Parathyroid adenoma (tissue), 2 donors: ENCODE data around the gene PILRA.

Source experiments
- H2AFZ ChIP-seq: fragments of 300-600 bp; sonication (generic); one replicate; pipeline ENCODE4 v1.7.0; 2017; ENCODE audit warnings: antibody characterized with exemption, mild to moderate bottlenecking
- H3K27ac ChIP-seq: fragments of 300-600 bp; sonication (generic); one replicate; pipeline ENCODE4 v1.7.0; 2017
- H3K27me3 ChIP-seq: fragments of 300-600 bp; sonication (generic); one replicate; pipeline ENCODE4 v1.7.0; 2017; ENCODE audit warnings: low read length; ENCODE audit not compliant: control insufficient read depth, insufficient read depth
- H3K36me3 ChIP-seq: fragments of 300-600 bp; sonication (generic); one replicate; pipeline ENCODE4 v1.7.0; 2017; ENCODE audit warnings: low read length; ENCODE audit not compliant: control insufficient read depth, insufficient read depth
- H3K4me1 ChIP-seq: fragments of 300-600 bp; sonication (generic); one replicate; pipeline ENCODE4 v1.7.0; 2017; ENCODE audit warnings: control low read depth
- H3K4me2 ChIP-seq: fragments of 300-600 bp; sonication (generic); one replicate; pipeline ENCODE4 v1.7.0; 2017; ENCODE audit warnings: low read length
- H3K4me3 ChIP-seq: fragments of 300-600 bp; sonication (generic); one replicate; pipeline ENCODE4 v1.7.0; 2017; ENCODE audit warnings: low read depth, low read length
- H3K79me2 ChIP-seq: fragments of 300-600 bp; sonication (generic); one replicate; pipeline ENCODE4 v1.7.0; 2017; ENCODE audit warnings: control low read depth
- H3K9ac ChIP-seq: fragments of 300-600 bp; sonication (generic); one replicate; pipeline ENCODE4 v1.7.0; 2017; ENCODE audit warnings: mild to moderate bottlenecking
- H3K9me3 ChIP-seq: fragments of 300-600 bp; sonication (generic); one replicate; pipeline ENCODE4 v1.7.0; 2017; ENCODE audit warnings: low read length; ENCODE audit not compliant: control insufficient read depth
- CTCF ChIP-seq: fragments of 300-600 bp; sonication (generic); IDR thresholded peaks from one replicate; pipeline ENCODE4 v1.7.0; 2017; ENCODE audit warnings: antibody characterized with exemption, mild to moderate bottlenecking
- donor health status: primary hyperparathyroidism.

The PILRA gene

GRCh38 chr7:100428967-100429636 is 55.8 kb downstream of the PILRA start:
- Histone ChIP-seq H3K4me3 (peak overlapping the region; percentile 99), H3K79me2 (peaks cover 3% of the 10 kb centered on the region), H2AFZ (peak overlapping the region; percentile 99), H3K9ac (peak overlapping the region; percentile 100), H3K36me3 (no peaks in the 10 kb centered on the region), H3K4me2 (peak overlapping the region; percentile 99), H3K27ac (peak overlapping the region; percentile 100), H3K4me1 (peaks cover 26% of the 10 kb centered on the region), H3K27me3 (no peaks in the 10 kb centered on the region), H3K9me3 (no peaks in the 10 kb centered on the region)
- peak; percentile 10 for TF ChIP-seq CTCF

- peak within 1 kb of the TSS; percentile 99 for H3K4me2 ChIP-seq
- peak within 1 kb of the TSS; percentile 99 for H2AFZ ChIP-seq
- TF ChIP-seq CTCF: no peak
- H3K9ac ChIP-seq: peak within 1 kb of the TSS; percentile 100
- peaks cover 6% of the 10 kb centered on the region for H3K79me2 ChIP-seq
- H3K27ac ChIP-seq: peak within 1 kb of the TSS; percentile 100
- no peaks in the 10 kb centered on the region for H3K27me3 ChIP-seq
- peaks cover 30% of the 10 kb centered on the region for H3K4me1 ChIP-seq
- no peaks in the 10 kb centered on the region for H3K9me3 ChIP-seq
- H3K36me3 ChIP-seq: no peaks in the 10 kb centered on the region
- peak within 1 kb of the TSS; percentile 99 for H3K4me3 ChIP-seq
These were observed 56.6 kb downstream of the PILRA start, which contains the start of gene MEPCE for GRCh38 chr7:100429637-100430492. Gene MEPCE (plus strand): TSS chr7:100429831. CDS start chr7:100430019, 188 bp downstream.

GRCh38 chr7:100430493-100431285 is 57.4 kb downstream of the PILRA start:
- Histone ChIP-seq H3K4me1 (peaks cover 35% of the 10 kb centered on the region), H3K36me3 (no peaks in the 10 kb centered on the region), H3K27me3 (no peaks in the 10 kb centered on the region), H2AFZ (peak overlapping the region; percentile 79), H3K4me2 (peak overlapping the region; percentile 96), H3K9ac (peak overlapping the region; percentile 100), H3K4me3 (peak overlapping the region; percentile 99), H3K79me2 (peaks cover 6% of the 10 kb centered on the region), H3K27ac (peak overlapping the region; percentile 100), H3K9me3 (no peaks in the 10 kb centered on the region)
- no peak for TF ChIP-seq CTCF

- H3K79me2 ChIP-seq: peaks cover 6% of the 10 kb centered on the region
- H2AFZ ChIP-seq: no peak overlapping the region
- peak overlapping the region; percentile 35 for H3K4me3 ChIP-seq
- no peaks in the 10 kb centered on the region for H3K9me3 ChIP-seq
- no peaks in the 10 kb centered on the region for H3K27me3 ChIP-seq
- no peak overlapping the region for H3K9ac ChIP-seq
- H3K4me1 ChIP-seq: peaks cover 35% of the 10 kb centered on the region
- no peak for TF ChIP-seq CTCF
- peak overlapping the region; percentile 100 for H3K27ac ChIP-seq
- H3K4me2 ChIP-seq: peak overlapping the region; percentile 96
- H3K36me3 ChIP-seq: no peaks in the 10 kb centered on the region
These were observed 58.0 kb downstream of the PILRA start for GRCh38 chr7:100431286-100431735.
